Right atrium auricular region (tissue), 2 donors: ENCODE results near the gene TTYH1. TPM values are rescaled to one million over a fixed set of nuclear protein-coding genes. Genes with fewer than 3 reads are reported as not detected.
"Not testable (repeated sequence)": the region's sequence is repeated elsewhere in the genome, so short reads cannot be mapped to it uniquely, and the experiment has no call there.

Experiments
- DNase-seq: peaks from one replicate; pipeline ENCODE4 v3.0.0-alpha.2; 2019; ENCODE audit warnings: low spot score
- H3K27ac ChIP-seq, 2 donors: fragments of 200-600 bp; sonication (generic); 1 replicate in 1 of 2; 2 replicates in 1 of 2; pipeline ENCODE4 v1.5.1; 2016 to 2019
- H3K27me3 ChIP-seq, 2 donors: fragments of 200-600 bp; sonication (generic); one replicate each; pipeline versions ENCODE4 v1.5.1 to v1.6.0; 2017 to 2019
- H3K36me3 ChIP-seq: fragments of 200-600 bp; sonication (generic); one replicate; pipeline ENCODE4 v1.5.1; 2016
- H3K4me1 ChIP-seq, 2 donors: fragments of 200-600 bp; sonication (generic); one replicate each; pipeline versions ENCODE4 v1.5.1 to v1.6.0; 2017 to 2019
- H3K4me3 ChIP-seq, 2 donors: fragments of 200-600 bp; sonication (generic); 1 replicate in 1 of 2; 2 replicates in 1 of 2; pipeline ENCODE4 v1.5.1; 2017 to 2019; ENCODE audit warnings: mild to moderate bottlenecking in 1 of 2, moderate library complexity in 1 of 2
- H3K9me3 ChIP-seq, 2 donors: fragments of 200-600 bp; sonication (generic); one replicate each; pipeline ENCODE4 v1.5.1; 2019
- CTCF ChIP-seq, 2 donors: fragments of 200-600 bp; sonication (generic); IDR thresholded peaks; one replicate each; pipeline ENCODE4 v1.5.1; 2019; ENCODE audit warnings: antibody characterized with exemption in 2 of 2
- total RNA-seq, 2 donors: library from RNA; depleted of rRNA; stranded (reverse); fragments of >200 nt; gene quantifications; one replicate each; pipeline ENCODE4 v1.1.0, GENCODE V29; 2016

Gene TTYH1
- total RNA-seq, 2 donors from 2014 or later: 1.7 to 2.7 TPM

- H3K9me3 ChIP-seq: no peaks in the 10 kb centered on the region
- no peak for TF ChIP-seq CTCF (IDR thresholded peaks at IDR 0.05)
- peaks cover 0 to 21% of the 10 kb centered on the region in 2 donors for H3K4me1 ChIP-seq
- H3K27ac ChIP-seq: no peak overlapping the region
- no peak overlapping the region for H3K4me3 ChIP-seq
- no peak for DNase-seq
- H3K27me3 ChIP-seq: no peaks in the 10 kb centered on the region
- peaks cover 9% of the 10 kb centered on the region for H3K36me3 ChIP-seq
These were observed 29.5 kb downstream of the TTYH1 start for GRCh38 chr19:54444737-54445136.

GRCh38 chr19:54446349-54446748 lies 31.1 kb downstream of the TTYH1 start:
- not testable (repeated sequence) for H3K27me3 ChIP-seq, H3K27ac ChIP-seq, DNase-seq, H3K4me3 ChIP-seq, H3K9me3 ChIP-seq
- H3K4me1 ChIP-seq: peaks cover 0 to 37% of the 10 kb centered on the region in 2 donors
- H3K36me3 ChIP-seq: peaks cover 12% of the 10 kb centered on the region

- peak; percentile 74 for DNase-seq
- Histone ChIP-seq H3K36me3 (peaks cover 29% of the 10 kb centered on the region), H3K27me3 (no peaks in the 10 kb centered on the region), H3K9me3 (no peaks in the 10 kb centered on the region), H3K4me3 (peak overlapping the region; percentile 69 to 94), H3K27ac (peak overlapping the region; percentile 95 to 98), H3K4me1 (peaks cover 0 to 51% of the 10 kb centered on the region in 2 donors)
- no peak for TF ChIP-seq CTCF (IDR thresholded peaks at IDR 0.05)
These were observed 32.9 kb downstream of the TTYH1 start for GRCh38 chr19:54448040-54448773.

- Histone ChIP-seq H3K4me3 (peak within 1 kb of the TSS; percentile 69 to 94), H3K36me3 (peaks cover 37% of the 10 kb centered on the region)
These were observed 33.8 kb downstream of the TTYH1 start, which contains the start of gene LENG8 for GRCh38 chr19:54448774-54449700. TSS of gene LENG8 (plus strand) at chr19:54449199. CDS start at chr19:54451345, 2,146 bp downstream.

GRCh38 chr19:54449701-54450069 lies 34.4 kb downstream of the TTYH1 start:
- TF ChIP-seq CTCF (IDR thresholded peaks at IDR 0.05): no peak
- DNase-seq: no peak
- H3K4me1 ChIP-seq: peaks cover 0 to 51% of the 10 kb centered on the region in 2 donors

More at GRCh38 chr19:54448774-54449700, 33.8 kb downstream of the TTYH1 start, which contains the start of gene LENG8:
- H3K4me1 ChIP-seq: peaks cover 0 to 51% of the 10 kb centered on the region in 2 donors
- DNase-seq: peak; percentile 99
- H3K27me3 ChIP-seq: no peaks in the 10 kb centered on the region
- H3K9me3 ChIP-seq: no peaks in the 10 kb centered on the region
- no peak for TF ChIP-seq CTCF (IDR thresholded peaks at IDR 0.05)
- peak within 1 kb of the TSS; percentile 95 to 98 for H3K27ac ChIP-seq

More at GRCh38 chr19:54449701-54450069, 34.4 kb downstream of the TTYH1 start:
- Histone ChIP-seq H3K9me3 (no peaks in the 10 kb centered on the region), H3K4me3 (peak overlapping the region; percentile 69 to 94), H3K27ac (peak overlapping the region; percentile 95 to 98), H3K36me3 (peaks cover 41% of the 10 kb centered on the region), H3K27me3 (no peaks in the 10 kb centered on the region)
